SU-DHL-6 (cell line): ENCODE data around the gene SHISAL2A.

ENCODE experiments used
- H2AFZ ChIP-seq: fragments of 200-600 bp; sonication (generic); 2 replicates; pipeline ENCODE4 v1.6.1; 2014; ENCODE audit warnings: low read depth, mild to moderate bottlenecking, moderate library complexity, mixed read lengths, antibody characterized with exemption, low read length; ENCODE audit not compliant: severe bottlenecking
- H3F3A ChIP-seq: fragments of 200-600 bp; shearing (Covaris generic); 2 replicates; pipeline ENCODE4 v1.6.0; 2016; ENCODE audit warnings: antibody characterized with exemption, mild to moderate bottlenecking; ENCODE audit not compliant: insufficient read depth
- H3K27ac ChIP-seq: fragments of 200-600 bp; sonication (generic); 2 replicates; pipeline ENCODE4 v1.5.1; 2016; ENCODE audit warnings: low read depth, mild to moderate bottlenecking, low read length, moderate library complexity, mixed read lengths
- H3K27me3 ChIP-seq: fragments of 200-600 bp; sonication (generic), shearing (Covaris generic); 2 replicates; pipeline ENCODE4 v1.6.0; 2014; ENCODE audit warnings: mild to moderate bottlenecking, low read length
- H3K36me3 ChIP-seq: fragments of 200-600 bp; sonication (generic); 2 replicates; pipeline ENCODE4 v1.6.1; 2014; ENCODE audit warnings: mild to moderate bottlenecking, low read length, mixed read lengths
- H3K4me2 ChIP-seq: fragments of 300-600, 200-600 bp; shearing (Covaris generic), sonication (generic); 2 replicates; pipeline ENCODE4 v1.6.0; 2014; ENCODE audit warnings: low read length, low read depth, mild to moderate bottlenecking; ENCODE audit not compliant: poor library complexity, severe bottlenecking
- H3K4me3 ChIP-seq: fragments of 200-600 bp; sonication (generic); 2 replicates; pipeline ENCODE4 v1.5.1; 2014; ENCODE audit warnings: antibody characterized with exemption, low read length, mild to moderate bottlenecking, mixed read lengths; ENCODE audit not compliant: insufficient read depth, poor library complexity, severe bottlenecking
- H3K79me2 ChIP-seq: fragments of 200-600 bp; sonication (generic); 2 replicates; pipeline ENCODE4 v1.6.1; 2014; ENCODE audit warnings: mild to moderate bottlenecking, low read length, moderate library complexity; ENCODE audit not compliant: insufficient read depth
- H3K9ac ChIP-seq: fragments of 200-600 bp; sonication (generic); 2 replicates; pipeline ENCODE4 v1.7.0; 2014; ENCODE audit warnings: mild to moderate bottlenecking, low read length
- H3K9me2 ChIP-seq: fragments of 200-600 bp; sonication (generic); replicated peaks from 2 replicates; pipeline ENCODE4 v1.6.1; 2014; ENCODE audit warnings: low read length; ENCODE audit not compliant: insufficient read depth
- H3K9me3 ChIP-seq: fragments of 200-600 bp; sonication (generic); 2 replicates; pipeline ENCODE4 v1.6.1; 2014; ENCODE audit warnings: low read length, mixed read lengths; ENCODE audit not compliant: insufficient read depth
- H4K20me1 ChIP-seq: fragments of 200-600 bp; sonication (generic); 2 replicates; pipeline ENCODE4 v1.6.1; 2014; ENCODE audit warnings: low read depth, mild to moderate bottlenecking, antibody characterized with exemption, low read length, moderate library complexity, mixed read lengths
- EZH2phosphoT487 ChIP-seq: fragments of 200-600 bp; sonication (generic), shearing (Covaris generic); conservative IDR thresholded peaks from 2 replicates; pipeline ENCODE4 v1.6.1; 2018; ENCODE audit warnings: mild to moderate bottlenecking, antibody characterized with exemption, low read length, moderate library complexity, mixed read lengths
- TF ChIP-seq, protein P1 (sequence below): fragments of 200-600 bp; sonication (generic); IDR thresholded peaks from one replicate; pipeline ENCODE4 v1.5.1; 2017; ENCODE audit warnings: antibody characterized with exemption, mild to moderate bottlenecking, low read length, moderate library complexity; ENCODE audit not compliant: insufficient read depth, poor library complexity, severe bottlenecking

Gene SHISAL2A

DNA sequence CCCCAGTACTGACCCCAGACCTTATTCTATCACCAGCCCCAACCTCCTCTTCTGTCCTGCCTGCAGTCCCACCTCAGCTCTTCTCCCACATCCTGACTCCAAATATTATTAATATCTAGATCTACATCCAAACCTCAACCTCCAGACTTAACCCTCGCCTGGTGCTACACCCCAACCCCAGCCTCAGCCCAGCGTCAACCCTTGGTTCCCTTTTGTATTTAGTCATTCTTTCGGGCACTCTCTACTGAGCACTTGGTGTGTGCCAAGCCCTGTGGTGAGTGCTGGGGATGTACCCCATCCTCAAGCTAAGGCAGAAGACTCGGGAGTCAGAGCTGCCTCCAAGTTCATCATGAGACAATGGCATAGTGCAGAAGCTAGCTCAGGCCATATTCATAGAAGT, 1.1 kb downstream of the SHISAL2A start:
- Histone ChIP-seq H3K9me2 (no peaks in the 10 kb centered on the region), H3K9me3 (no peaks in the 10 kb centered on the region), H2AFZ (no peak overlapping the region), H3K4me3 (peak overlapping the region; percentile 61), H3K27ac (peak overlapping the region; percentile 96), H4K20me1 (no peaks in the 10 kb centered on the region), H3K36me3 (no peaks in the 10 kb centered on the region), H3K27me3 (no peaks in the 10 kb centered on the region), H3F3A (peaks cover 42% of the 10 kb centered on the region), H3K4me2 (peak overlapping the region; percentile 80), H3K9ac (peak overlapping the region; percentile 97), H3K79me2 (peaks cover 75% of the 10 kb centered on the region)
- TF ChIP-seq EZH2phosphoT487: no peak
- TF ChIP-seq, protein P1, sequence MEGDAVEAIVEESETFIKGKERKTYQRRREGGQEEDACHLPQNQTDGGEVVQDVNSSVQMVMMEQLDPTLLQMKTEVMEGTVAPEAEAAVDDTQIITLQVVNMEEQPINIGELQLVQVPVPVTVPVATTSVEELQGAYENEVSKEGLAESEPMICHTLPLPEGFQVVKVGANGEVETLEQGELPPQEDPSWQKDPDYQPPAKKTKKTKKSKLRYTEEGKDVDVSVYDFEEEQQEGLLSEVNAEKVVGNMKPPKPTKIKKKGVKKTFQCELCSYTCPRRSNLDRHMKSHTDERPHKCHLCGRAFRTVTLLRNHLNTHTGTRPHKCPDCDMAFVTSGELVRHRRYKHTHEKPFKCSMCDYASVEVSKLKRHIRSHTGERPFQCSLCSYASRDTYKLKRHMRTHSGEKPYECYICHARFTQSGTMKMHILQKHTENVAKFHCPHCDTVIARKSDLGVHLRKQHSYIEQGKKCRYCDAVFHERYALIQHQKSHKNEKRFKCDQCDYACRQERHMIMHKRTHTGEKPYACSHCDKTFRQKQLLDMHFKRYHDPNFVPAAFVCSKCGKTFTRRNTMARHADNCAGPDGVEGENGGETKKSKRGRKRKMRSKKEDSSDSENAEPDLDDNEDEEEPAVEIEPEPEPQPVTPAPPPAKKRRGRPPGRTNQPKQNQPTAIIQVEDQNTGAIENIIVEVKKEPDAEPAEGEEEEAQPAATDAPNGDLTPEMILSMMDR: no peak

DNA sequence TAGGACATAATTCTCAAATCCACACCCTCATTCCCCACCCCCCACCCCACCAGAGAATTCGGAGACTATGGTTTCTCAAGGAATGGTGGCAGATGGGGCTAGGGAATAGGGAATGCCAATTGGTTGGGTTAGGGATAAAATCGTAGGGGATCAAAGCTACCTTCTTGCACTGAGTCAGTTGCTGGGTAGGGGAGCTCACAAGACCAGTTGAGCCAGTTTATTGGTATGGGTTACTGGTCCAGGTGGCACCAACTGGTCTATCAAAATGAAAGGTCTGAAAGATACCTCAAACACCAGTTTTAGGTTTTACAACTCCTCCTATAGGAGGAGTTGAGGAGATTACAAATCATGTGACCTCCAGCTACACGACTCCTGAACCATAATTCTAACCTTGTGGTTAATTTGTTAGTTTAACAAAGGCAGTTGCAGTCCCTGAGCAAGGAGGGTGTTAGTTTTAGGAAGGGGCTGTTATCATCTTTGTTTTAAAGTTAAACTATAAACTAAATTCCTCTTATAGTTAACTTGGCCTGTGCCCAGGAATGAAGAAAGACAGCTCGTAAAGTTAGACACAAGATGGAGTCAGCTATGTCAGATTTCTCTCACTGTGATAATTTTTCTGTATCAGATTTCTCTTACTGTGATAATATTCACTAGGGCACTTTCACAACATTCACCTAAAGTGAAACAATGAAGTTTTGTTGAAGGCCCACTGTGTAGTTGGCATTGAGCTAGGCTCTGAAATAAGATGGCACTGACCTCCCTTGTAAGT, 2.5 kb downstream of the SHISAL2A start:
- H3K27me3 ChIP-seq: no peaks in the 10 kb centered on the region
- H3K4me3 ChIP-seq: peak overlapping the region; percentile 61
- H2AFZ ChIP-seq: no peak overlapping the region
- peak overlapping the region; percentile 80 for H3K4me2 ChIP-seq
- no peaks in the 10 kb centered on the region for H3K36me3 ChIP-seq
- no peaks in the 10 kb centered on the region for H4K20me1 ChIP-seq
- H3K9me2 ChIP-seq: no peaks in the 10 kb centered on the region
- peaks cover 32% of the 10 kb centered on the region for H3F3A ChIP-seq
- H3K9me3 ChIP-seq: no peaks in the 10 kb centered on the region
- peak overlapping the region; percentile 96 for H3K27ac ChIP-seq
- H3K79me2 ChIP-seq: peaks cover 76% of the 10 kb centered on the region
- peak overlapping the region; percentile 97 for H3K9ac ChIP-seq
- TF ChIP-seq, protein P1: no peak
- TF ChIP-seq EZH2phosphoT487: no peak

DNA sequence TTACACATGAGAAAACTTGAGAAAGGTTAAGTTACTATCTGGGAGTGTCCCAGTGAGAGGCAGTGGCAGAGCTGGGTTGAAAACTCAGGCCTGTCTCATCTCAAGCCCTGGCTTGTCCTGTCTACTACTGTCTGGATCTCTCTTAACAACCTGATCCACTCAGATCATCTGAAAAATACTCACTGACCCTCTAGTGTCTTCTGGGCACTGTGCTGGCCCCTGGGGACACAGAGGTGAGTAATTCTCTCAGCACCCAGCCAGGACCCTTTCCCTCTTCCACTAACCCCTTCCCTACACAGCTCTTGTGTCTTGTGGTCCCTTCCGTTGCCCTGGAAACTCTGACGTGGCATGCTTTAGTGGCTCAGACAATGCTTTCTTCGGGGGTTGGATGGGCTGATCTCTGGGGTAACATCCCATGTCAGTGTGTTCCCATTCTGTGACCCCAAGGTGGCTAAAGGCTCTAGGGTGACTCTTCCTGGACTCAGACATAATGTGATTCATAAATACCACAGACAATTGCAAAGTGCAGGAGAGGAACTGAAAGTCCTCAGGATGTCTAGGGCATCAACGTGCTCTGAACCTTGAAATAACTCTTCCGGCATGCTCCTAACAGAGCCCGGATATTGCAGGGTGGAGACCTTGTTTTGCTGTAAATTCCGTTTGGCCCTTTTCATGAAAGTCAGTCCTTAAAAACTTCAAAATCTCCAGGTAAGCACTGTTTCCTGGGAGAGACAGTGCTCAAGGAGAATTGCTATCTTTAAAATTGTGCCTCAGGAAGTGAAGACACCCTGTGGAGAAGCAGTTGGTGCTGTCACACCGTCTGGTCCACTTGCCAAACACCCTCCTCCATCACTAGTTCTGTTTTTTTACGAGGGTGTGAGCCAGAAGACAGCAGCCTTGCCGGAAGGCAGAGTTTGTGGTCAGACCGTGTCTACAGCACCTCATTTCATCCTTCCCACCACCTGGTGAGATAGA, 4.0 kb downstream of the SHISAL2A start:
- no peaks in the 10 kb centered on the region for H3K36me3 ChIP-seq
- TF ChIP-seq, protein P1: no peak
- TF ChIP-seq EZH2phosphoT487: no peak
- no peaks in the 10 kb centered on the region for H3K27me3 ChIP-seq
- peak overlapping the region; percentile 97 for H3K9ac ChIP-seq
- peaks cover 76% of the 10 kb centered on the region for H3K79me2 ChIP-seq
- H3K4me2 ChIP-seq: peak overlapping the region; percentile 75
- no peaks in the 10 kb centered on the region for H3K9me3 ChIP-seq
- peaks cover 32% of the 10 kb centered on the region for H3F3A ChIP-seq
- H3K9me2 ChIP-seq: no peaks in the 10 kb centered on the region
- no peaks in the 10 kb centered on the region for H4K20me1 ChIP-seq
- H3K27ac ChIP-seq: peak overlapping the region; percentile 96
- H3K4me3 ChIP-seq: peak overlapping the region; percentile 31
- H2AFZ ChIP-seq: no peak overlapping the region
